NCI-H446 treated with DMSO at 0.1 percent for 48 hours (cell line): Measurements from ENCODE around the gene KPNA2.
"Not testable (repeated sequence)": the region's sequence is repeated elsewhere in the genome, so short reads cannot be mapped to it uniquely, and the experiment has no call there.

Experiments
- DNase-seq: peaks from one replicate; lab custom pipeline; 2025; lab: John Stamatoyannopoulos, UW

The KPNA2 gene

DNA sequence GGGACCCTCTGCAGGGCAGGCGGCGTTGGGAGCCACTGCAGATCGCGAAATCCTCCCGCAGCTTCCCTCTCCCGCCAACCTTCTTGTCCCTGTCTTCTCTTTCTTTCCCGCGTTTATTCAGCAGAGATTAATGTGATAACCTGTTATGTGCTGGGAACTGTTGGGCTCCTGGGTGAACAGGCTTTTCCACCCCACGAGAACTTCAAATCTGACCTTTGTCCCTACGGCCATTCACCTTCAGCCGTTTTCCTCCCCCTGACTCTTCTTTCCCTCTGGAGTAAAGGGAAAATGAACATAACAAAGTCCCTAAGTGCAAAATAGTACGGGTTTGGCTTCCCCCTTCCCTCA, 15.2 kb upstream of the KPNA2 start:
- peak; percentile 18 for DNase-seq

DNA sequence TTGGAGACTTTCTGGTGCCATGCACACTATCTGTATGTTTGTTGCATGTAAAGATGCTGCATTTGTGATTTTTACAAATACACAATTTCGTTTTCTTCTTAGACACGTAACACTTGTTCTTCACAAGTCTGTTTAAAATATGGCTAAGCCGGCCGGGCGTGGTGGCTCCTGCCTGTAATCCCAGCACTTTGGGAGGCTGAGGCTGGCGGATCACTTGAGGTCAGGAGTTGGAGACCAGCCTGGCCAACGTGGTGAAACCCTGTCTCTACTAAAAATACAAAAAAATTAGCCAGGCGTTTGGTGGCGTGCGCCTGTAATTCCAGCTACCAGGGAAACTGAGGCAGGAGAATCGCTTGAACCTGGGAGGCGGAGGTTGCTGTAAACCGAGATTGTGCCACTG, 14.7 kb upstream of the KPNA2 start:
- DNase-seq = not testable (repeated sequence)

DNA sequence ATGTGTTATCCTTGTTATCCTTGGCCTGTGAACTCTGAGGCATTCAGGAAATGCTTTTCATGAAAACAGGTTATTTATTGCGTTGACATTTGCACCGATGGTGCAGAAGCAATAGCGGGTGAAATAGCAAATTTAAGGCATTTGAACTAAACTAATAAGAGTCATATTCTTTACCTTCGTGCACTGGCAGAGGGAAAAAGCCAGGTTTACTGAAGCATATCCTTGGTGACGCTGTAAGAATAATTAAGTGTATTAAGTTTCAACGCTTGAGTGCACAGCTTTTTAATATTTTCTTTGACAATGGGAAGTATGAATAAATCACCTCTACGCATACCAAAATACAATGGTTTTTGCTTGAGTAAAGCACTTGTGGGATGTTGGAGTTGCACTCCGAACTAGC, 13.6 kb upstream of the KPNA2 start:
- no peak for DNase-seq

DNA sequence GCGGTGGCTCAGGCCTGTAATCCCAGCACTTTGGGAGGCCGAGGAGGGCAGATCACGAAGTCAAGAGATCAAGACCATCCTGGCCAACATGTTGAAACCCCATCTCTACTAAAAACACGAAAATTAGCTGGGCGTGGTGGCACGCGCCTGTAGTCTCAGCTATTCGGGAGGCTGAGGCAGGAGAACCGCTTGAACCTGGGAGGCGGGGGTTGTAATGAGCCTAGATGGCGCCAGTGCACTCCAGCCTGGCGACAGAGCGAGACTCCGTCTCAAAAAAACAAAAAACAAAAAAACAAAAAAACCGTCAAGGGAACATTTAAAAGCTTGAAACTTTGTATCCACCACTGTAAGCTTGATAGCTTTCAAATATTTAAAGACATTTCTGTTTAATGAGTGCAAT, 13.0 kb upstream of the KPNA2 start:
- DNase-seq = not testable (repeated sequence)

DNA sequence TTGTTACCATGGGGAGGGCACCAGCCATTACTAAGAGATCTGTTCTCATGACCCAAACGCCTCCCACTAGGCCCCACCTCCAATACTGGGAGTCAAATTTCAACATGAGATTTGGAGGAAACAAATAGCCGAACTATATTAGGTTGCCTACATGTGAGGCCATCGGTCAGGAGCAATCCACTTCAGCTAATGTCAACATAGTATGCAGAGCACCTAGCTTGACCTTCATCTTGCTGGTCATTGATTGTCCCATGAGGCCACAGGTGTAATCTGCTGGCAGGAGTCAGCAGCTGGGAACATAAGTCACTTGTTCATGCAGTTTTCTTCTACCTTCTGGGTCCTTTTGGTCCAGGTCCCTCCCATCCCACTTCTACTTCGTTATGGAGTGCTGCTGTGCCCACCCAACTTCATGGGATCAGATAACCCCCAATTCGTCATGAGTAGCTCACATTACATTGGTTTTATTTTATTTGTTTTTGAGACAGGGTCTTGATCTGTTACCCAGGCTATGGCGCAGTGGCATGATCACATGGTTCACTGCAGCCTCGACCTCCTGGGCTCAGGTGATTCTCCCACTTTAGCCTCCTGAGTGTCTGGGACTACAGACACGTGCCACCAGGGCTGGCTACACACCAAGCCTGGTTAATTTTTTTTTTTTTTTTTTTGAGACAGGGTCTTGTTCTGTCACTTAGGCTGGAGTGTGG, 5.9 kb upstream of the KPNA2 start:
- DNase-seq = no peak

DNA sequence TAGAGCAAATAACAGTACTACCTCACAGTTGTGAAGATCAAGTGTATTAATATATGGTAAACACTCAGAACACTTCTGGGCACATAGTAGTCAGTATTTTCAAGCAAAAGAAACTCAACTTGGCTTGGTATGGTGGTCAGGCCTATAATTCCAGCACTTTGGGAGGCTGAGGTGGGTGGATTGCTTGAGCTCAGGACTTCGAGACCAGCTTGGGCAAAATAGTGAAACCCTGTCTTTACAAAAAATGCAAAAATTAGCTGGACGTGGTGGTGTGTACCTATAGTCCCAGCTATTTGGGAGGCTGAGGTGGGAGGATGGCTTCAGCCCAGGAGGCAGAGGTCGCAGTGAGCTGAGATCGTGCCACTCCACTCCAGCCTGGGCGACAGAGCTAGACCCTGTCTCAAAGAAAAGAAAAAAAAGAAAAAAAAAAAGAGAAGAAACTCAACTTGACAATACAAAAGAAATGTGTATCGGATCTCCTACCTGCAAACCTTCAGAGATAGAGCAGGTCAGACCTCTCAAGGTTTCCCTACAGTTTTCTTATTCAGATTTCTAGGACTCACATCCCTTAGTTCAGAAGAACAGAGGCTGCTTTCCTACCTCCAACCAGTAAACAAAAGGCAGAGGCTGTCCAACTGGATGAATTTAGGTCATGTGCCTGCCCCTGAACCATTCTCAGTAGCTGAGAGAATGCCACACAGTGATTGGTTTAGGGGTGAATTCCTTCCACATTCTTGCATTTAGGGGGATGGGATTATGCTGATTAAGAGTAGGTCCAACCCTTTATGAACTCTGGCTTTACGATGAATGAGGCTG, 1.7 kb upstream of the KPNA2 start:
- no peak for DNase-seq

DNA sequence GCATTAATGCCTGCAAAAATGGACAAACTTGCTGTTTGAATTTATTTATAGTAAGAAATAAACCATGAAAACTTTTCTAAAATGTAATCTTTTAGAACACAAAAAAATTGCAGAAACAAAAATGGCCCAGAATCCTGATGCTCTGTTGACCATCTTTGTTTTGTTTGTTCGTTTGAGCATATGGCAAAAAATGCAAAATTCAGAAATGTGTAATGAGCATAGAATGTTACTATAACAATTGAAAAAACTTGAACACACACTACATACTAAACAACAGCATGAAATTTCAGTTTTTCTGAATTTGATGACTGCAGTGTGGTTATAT, 1.1 kb upstream of the KPNA2 start:
- no peak for DNase-seq

DNA sequence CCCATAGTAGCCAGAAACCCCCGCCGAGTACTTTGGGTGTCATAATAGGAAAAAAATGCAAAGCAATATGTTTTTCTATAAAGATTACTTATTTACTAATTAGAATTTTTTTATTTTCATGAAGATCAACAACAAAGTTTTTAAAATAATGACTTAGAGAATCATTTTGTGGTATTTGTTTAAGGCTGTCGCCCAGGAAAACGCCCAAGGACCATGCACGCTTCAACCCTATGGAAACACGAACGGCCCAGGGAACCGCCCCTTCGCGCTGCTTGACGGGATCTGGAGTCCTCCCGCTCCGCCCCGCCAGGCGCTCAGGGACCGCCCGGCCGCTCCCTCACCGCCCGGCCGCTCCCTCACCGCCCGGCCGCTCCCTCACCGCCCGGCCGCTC, 408 bp upstream of the KPNA2 start:
- DNase-seq = peak; percentile 95

DNA sequence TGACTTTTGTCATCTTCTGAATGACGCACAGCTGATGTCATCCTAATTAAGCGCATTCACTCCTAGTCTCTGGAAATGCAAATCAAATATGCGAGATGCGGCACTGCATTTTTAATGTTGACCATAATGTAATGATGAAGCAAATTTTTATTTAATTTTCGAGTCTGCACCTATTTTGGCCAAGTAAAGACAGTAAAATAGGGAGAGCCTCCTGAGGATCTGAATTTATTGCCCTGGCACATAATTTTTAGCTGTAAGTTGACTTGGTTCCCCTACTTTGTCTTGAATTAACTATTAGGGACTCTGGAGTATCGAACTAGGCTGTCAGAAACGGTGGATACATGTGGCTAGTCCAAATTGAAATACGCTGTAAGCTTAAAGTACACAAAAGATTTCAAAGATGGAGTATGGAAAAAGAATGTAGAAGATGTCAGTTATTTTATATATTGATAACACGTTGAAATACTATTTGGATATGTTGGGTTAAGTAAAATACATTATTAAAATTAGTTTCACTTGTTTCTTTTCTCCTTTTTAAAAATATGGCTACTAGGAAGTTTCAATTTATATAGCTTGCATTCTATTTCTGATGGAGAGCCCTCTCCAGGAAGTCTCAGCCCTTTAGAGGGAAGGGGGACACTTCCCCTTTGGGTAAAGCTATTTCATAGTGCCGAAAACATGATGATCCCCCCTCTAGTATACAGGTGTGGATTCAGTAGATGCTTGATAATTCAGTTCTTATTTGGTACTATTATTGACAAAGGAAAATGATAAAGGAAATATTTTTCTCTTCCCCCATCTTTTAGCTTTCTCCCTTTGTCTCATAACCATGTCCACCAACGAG, 991 bp downstream of the KPNA2 start:
- DNase-seq = no peak

DNA sequence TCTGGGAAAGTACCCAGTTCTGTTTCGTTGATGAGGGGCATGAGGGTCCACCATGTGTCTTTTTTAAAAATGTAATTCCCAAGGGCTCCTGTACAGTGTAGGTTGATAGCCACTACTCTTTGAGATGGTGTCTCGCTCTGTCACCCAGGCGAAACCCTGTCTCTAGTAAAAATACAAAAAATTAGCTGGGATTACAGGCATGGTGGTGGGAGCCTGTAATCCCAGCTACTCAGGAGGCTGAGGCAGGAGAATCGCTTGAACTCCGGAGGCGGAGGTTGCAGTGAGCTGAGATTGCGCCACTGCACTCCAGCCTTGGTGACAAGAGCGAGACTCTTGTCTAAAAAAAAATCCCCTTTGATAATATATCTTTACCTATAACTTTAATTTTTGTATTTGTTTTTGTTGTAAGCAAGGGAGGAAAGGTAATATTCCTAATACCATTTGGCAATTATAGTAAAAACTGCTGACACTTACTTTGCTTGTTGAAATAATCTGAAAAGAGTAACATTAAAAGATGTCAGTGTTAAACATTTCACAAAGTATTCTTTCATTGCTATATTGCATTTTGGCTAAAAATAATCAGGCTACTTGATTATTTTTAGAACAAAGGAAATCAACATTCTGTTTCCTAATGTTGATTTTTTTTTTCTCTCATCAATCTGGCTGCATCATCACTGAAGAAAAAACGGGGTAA, 11.8 kb downstream of the KPNA2 start:
- no peak for DNase-seq

DNA sequence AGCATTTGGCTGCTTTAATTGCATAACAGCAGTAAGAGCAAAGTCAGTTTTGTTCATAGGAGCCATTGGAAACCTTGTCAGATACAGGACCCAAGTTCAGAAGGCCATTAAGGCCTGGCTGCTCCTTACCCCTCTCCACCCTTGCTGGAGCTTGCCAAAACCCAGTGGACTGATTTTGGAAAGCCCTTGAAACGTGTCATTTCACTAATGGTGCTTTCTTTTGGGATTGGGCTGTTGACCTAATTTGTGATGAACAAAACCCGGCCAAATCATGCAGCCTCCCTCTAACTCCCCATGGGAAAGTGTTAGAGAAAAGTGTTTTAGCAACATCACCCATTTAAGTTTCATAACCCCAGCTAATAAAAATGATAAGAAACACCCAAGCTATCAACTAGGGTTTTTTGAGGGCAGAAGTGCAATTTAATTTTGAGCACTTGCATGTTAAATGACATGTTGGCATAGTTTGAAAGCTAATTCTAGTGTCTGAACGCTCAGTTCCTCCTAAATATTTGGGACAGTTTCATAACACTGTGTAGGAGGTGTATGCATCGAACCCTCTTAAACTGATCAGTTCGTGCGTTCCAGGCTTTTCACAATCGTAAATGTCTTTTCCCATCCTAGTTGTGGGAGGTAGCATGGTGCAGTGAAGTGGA, 12.5 kb downstream of the KPNA2 start:
- not testable (repeated sequence) for DNase-seq

DNA sequence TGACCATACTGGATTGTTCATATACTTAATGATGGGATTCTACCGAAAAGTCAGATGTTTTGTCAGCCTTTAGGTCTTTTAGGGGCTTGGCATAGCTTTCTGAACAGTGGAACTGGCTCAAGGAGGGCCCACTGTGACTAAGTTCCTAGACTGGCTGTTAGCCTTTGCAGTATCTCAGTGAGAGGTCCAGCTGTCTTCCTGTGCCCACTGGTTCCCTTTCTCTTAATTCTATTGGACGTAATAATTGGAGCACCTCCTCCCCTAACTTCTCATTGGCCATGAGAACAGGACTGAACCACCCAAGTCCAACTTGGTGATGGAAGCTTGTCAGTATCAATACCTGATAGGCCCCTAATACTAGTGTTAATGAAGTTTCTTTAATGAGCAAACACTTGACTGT, 13.5 kb downstream of the KPNA2 start:
- no peak for DNase-seq

DNA sequence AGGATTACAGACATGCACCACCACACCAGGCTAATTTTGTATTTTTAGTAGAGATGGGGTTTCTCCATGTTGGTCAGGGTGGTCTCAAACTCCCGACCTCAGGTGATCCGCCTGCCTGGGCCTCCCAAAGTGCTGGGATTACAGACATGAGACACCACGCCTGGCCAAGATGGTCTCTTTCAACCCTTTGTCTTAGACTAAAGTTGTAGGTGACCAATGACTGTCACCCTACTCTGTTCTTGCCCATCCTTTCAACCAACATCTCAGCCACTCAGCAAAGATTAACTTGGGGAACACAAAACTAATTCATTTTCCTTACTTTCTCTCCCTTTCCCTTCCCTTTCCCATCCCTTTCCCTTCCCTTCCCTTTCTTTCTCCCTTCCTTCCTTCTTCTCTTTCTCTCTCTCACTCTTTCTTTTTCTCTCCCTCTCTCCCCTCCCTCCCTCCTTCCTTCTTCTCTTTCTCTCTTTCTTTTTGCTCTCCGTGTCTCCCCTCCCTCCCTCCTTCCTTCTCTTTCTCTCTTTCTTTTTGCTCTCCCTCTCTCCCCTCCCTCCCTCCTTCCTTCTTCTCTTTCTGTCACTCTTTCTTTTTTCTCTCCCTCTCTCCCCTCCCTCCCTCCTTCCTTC, 14.4 kb downstream of the KPNA2 start:
- not testable (repeated sequence) for DNase-seq

DNA sequence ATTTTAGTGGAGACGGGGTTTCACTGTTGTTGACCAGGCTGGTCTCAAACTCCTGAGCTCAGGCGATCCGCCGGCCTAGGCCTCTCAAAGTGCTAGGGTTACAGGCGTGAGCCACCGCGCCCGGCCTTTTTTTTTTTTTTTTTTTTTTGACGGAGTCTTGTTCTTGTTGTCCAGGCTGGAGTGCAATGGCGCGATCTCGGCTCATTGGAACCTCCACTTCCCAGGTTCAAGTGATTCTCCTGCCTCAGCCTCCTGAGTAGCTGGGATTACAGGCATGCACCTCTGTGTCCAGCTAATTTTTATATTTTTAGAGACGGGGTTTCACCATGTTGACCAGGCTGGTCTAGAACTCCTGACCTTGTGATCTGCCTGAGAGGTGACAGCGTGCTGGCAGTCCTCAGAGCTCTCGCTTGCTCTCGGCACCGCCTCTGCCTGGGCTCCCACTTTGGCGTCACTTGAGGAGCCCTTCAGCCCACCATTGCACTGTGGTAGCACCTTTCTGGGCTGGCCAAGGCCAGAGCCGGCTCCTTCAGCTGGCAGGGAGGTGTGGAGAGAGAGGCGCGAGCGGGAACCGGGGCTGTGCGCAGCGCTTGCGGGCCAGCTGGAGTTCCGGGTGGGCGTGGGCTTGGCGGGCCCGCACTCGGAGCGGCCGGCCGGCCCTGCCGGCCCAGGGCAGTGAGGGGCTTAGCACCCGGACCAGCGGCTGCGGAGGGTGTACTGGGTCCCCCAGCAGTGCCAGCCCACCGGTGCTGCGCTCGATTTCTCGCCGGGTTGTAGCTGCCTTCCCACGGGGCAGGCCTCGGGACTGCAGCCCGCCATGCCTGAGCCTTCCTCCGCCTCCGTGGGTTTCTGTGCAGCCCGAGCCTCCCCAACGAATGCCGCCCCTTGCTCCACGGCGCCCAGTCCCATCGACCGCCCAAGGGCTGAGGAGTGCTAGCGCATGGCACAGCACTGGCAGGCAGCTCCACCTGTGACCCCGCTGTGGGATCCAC, 16.1 kb downstream of the KPNA2 start:
- not testable (repeated sequence) for DNase-seq

DNA sequence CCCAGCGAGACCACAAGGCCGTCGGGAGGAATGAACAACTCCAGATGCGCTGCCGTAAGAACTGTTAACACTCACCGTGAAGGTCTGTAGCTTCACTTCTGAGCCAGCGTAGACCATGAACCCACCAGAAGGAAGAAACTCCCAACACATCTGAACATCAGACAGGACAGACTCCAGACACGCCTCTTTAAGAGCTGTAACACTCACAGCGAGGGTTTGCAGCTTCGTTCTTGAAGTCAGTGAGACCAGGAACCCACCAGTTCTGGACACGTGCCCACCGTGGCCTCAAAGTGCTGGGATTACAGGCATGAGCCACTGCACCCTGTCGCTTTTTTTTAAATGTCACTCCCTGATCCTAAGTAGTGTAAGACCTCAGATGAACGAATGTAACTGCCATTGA, 17.3 kb downstream of the KPNA2 start:
- no peak for DNase-seq

DNA sequence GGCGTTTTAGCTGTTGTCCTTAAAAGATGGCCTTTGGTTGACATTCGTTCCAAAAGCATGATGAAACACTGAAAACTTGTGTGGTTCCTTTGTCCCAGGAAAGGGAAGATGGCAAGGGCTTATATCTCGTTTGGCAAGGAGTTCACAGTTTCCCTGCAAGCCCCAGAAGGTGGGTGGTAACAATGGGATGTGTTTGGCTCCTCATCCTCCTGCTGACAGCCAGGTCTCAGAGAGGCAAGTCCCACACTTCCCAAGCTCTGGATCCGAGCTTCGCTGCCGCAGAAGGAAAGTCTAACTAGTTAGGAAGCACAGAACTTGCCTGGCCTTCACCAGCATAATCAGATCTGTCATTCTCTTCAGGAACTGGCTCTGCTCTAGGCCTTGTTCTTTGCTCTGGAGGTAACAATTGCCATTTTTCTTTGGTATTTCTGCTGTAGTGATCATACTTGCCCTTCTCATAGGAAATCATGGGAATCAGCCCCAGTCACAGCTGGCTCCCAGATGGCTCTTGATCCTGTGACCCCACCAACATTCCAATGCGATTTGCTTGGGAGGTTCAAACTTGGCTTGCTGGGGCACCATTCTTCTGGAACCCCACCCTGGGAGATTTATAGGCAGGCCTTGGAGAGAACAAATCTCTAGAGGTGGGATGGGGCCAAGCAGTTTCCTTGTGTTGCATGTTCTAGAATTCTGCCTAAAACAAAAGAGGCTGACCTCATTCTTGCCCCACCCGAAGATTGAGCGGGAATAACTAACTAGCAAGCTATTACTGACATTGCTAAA, 17.9 kb downstream of the KPNA2 start:
- no peak for DNase-seq

DNA sequence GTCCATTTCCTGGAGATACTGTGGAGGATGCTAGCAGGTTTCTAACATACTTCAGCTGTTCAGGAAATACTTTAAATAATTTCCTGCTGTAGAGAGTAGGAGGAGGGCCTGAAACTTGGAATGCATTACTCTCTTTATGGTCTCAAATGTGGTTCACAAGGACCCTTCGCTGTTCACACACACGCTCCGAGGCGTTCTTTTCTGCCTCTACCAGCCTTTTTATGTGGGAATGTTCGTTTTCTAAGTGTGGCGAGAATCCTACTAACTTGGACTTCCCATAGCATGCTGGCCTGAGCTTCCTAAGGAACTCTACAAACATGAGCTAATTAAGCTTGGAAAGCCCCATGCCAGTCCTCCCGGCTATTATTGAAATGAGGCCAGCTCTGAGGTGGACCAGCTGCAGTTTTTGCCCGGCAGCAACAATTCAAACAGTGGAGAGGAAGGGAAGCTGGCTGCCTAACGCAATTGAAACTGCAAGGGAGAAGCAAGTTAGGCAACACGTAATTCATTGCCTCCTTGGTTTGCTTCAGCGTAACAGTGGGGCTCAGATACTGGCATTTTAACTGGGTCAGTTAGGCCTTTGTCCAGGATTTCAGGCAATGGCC, 18.9 kb downstream of the KPNA2 start:
- DNase-seq = peak; percentile 11

DNA sequence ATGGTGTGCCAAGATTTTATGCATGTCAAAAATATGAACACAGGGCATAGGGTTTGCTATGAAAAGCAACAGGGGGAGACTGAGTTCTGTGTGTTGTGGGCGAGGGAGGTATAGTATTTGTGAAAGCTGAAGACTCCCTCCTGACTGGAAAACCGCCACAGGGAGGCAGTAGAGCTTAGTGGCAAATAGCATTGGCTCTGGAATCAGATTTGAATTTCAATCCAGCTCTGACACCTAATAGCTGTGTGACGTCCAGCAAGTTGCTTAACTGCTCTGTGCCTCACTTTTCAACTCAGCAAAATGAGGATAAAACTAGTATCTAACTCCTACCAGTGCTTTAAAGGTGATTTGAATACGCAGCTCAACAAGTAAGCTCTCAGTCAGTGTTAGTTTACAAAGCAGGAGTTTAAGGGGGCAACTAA, 22.0 kb downstream of the KPNA2 start:
- DNase-seq = no peak

DNA sequence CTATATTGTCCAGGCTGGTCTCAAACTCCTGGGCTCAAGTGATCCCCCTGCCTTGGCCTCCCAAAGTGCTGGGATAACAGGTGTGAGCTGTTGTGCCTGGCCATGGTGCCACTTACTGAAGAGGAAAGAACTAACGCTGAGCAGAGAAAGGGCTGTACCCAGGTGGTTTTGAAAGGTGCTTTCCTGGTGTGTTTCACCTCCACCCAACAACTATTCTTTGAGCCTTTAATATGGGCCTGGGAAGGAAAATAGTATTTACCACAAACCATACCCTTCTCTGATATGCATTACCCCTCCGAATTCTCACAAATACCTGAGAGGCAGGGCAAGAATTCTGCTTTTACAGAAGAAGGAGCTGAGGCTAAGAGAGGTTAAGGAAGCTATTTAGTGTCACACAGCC, 24.8 kb downstream of the KPNA2 start:
- no peak for DNase-seq
